HG03060 (cell line): Measurements from ENCODE around the gene FOLR2.
A peak's percentile ranks its signal among the peaks of the same experiment; 100 is the strongest.
"Not testable (repeated sequence)": the region's sequence is repeated elsewhere in the genome, so short reads cannot be mapped to it uniquely, and the experiment has no call there.

Experiments
- ATAC-seq: cut with Tn5 transposase; IDR thresholded peaks from one replicate; pipeline ENCODE4 v1.9.1; 2021; ENCODE audit warnings: low read depth, moderate number of reproducible peaks; ENCODE audit not compliant: unreplicated experiment

FOLR2 gene

GRCh38 chr11:72204886-72205285 is 11.7 kb upstream of the FOLR2 start:
- ATAC-seq = no peak

- not testable (repeated sequence) for ATAC-seq
Measured at GRCh38 chr11:72206794-72207193, 9.8 kb upstream of the FOLR2 start.

- ATAC-seq = no peak
Measured at GRCh38 chr11:72208281-72208680, 8.3 kb upstream of the FOLR2 start.

GRCh38 chr11:72209101-72209500 is 7.5 kb upstream of the FOLR2 start:
- no peak for ATAC-seq

- ATAC-seq = no peak
Measured at GRCh38 chr11:72217841-72218240, 1.2 kb downstream of the FOLR2 start.

- ATAC-seq = no peak
Measured at GRCh38 chr11:72218251-72218745, 1.7 kb downstream of the FOLR2 start.

- ATAC-seq = no peak
Measured at GRCh38 chr11:72220696-72221363, 4.2 kb downstream of the FOLR2 start.

- ATAC-seq = no peak
Measured at GRCh38 chr11:72221386-72222075, 4.9 kb downstream of the FOLR2 start.

GRCh38 chr11:72222106-72222891 is 5.7 kb downstream of the FOLR2 start:
- ATAC-seq = no peak

GRCh38 chr11:72222907-72223614 is 6.5 kb downstream of the FOLR2 start:
- ATAC-seq = peak; percentile 48

GRCh38 chr11:72223615-72224563 is 7.3 kb downstream of the FOLR2 start:
- peak; percentile 20 for ATAC-seq

GRCh38 chr11:72224564-72225410 is 8.2 kb downstream of the FOLR2 start, which contains the start of gene INPPL1:
Gene INPPL1, plus strand, starts transcription at chr11:72224767. Its CDS starts 218 bp downstream, at chr11:72224985.
- ATAC-seq = no peak

- ATAC-seq = no peak
Measured at GRCh38 chr11:72225411-72225951, 8.9 kb downstream of the FOLR2 start.

- ATAC-seq = no peak
Measured at GRCh38 chr11:72226701-72227100, 10.1 kb downstream of the FOLR2 start.

GRCh38 chr11:72227316-72228228 is 11.0 kb downstream of the FOLR2 start:
- ATAC-seq = no peak

- ATAC-seq = no peak
Measured at GRCh38 chr11:72228229-72228843, 11.7 kb downstream of the FOLR2 start.

- no peak for ATAC-seq
Measured at GRCh38 chr11:72228844-72229231, 12.2 kb downstream of the FOLR2 start.
